ENCODE measurements around the gene CTSL.
"Not testable (repeated sequence)": the region's sequence is repeated elsewhere in the genome, so short reads cannot be mapped to it uniquely, and the experiment has no call there.

DNA sequence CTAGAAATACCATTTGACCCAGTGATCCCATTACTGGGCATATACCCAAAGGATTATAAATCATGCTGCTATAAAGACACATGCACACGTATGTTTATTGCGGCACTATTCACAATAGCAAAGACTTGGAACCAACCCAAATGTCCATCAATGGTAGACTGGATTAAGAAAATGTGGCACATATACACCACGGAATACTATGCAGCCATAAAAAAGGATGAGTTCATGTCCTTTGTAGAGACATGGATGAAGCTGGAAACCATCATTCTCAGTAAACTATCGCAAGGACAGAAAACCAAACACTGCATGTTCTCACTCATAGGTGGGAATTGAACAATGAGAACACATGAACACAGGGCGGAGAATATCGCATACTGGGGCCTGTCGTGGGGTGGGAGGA is 18.3 kb downstream of the CTSL start:
- not testable (repeated sequence) for TF ChIP-seq POLR2A, CTCF, POLR2AphosphoS5 (IDR thresholded peaks at IDR 0.05)
